CD4-positive, alpha-beta T cell treated with Interleukin-21 for 1 hour (primary cell): Measurements from ENCODE around the gene MGAT1.
"Not testable (repeated sequence)": the region's sequence is repeated elsewhere in the genome, so short reads cannot be mapped to it uniquely, and the experiment has no call there.

Experiments used
- DNase-seq: peaks from one replicate; pipeline ENCODE4 v3.0.0-alpha.2; 2020

Gene MGAT1

DNA sequence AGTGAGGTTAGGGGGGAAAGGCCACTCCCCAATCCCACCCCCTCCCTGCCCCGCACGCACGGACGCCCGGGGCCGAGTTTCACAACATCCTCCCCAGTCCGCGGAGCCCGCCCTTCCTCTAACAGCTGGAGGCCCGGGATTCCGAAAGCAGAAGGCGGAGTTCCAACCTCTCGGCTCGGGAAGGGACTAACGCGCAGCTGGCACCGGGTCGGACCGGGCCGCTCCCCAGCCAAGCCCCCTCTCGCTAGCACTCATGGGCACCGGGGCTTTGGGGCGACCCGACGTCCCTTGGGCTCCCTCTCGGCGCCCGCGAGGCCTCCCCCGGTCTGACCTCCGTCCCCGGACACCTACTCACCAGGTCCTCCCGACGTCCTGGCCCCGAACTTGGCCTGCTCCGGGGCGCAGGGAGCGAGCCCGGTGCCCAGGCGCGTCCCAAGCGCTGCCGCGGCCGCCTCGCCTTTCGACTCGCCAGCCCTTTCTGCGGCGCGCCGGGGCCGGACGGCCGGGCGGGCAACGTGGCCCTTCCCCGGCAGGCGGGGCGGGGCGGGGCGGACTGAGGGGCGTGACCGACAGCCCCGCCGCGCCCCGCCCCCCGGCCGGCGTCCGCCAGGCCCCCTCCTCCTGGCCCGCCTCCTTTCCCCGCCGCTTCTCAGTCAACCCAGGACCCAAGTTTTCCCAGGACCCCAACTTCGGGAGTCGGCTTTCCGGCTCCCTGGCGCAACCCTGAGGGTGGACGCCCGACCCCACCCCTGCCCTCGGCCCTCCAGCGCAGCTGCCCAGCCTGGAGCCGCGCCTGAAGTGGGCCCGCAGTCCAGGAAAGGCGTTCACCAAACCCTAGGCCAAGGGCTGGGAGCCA is at the start of gene MGAT1:
Gene MGAT1 (minus strand): TSS at position 482 of the 856 bp plus-strand sequence. CDS start 9,835 bp downstream, outside the sequence.
- peak; percentile 72 for DNase-seq

DNA sequence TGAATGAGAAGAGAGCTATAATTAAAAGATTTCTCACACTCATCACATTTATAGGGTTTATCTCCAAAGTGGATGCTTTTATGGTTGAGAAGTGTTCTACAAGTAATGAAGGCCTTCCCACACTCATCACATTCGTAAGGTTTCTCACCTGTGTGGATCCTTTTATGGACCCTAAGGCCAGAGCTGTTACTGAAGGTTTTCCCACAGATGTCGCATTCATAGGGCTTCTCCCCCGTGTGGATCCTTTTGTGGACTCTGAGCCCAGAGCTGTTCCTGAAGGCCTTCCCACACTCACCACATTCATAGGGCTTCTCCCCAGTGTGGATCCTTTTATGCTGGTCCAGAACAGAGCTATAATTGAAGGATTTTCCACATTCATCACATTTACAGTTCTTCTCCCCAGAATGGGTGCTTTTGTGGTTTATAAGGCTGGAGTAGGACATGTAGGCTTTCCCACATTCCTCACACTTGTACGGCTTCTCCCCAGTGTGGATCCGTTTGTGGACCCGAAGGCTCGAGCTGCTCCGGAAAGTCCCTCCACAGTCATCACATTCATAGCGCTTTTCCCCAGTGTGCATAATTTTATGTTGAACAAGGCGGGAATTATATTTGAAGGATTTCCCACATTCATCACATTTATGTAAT is 48.0 kb upstream of the MGAT1 start:
- DNase-seq = no peak

DNA sequence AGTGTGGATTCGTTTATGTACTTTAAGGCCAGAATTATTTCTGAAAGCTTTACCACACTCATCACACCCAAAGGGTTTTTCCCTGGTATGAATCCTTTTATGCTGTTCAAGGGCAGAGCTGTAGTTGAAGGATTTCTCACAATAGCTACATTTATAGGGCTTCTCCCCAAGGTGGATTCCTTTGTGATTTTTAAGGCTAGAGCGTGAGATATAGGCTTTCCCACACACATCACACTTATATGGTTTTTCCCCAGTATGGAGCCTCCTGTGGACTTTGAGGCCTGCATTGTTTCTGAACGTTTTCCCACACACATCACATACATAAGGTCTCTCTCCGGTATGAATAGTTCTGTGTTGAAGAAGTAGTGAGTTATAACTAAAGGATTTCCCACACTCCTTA is 47.2 kb upstream of the MGAT1 start:
- DNase-seq = no peak

DNA sequence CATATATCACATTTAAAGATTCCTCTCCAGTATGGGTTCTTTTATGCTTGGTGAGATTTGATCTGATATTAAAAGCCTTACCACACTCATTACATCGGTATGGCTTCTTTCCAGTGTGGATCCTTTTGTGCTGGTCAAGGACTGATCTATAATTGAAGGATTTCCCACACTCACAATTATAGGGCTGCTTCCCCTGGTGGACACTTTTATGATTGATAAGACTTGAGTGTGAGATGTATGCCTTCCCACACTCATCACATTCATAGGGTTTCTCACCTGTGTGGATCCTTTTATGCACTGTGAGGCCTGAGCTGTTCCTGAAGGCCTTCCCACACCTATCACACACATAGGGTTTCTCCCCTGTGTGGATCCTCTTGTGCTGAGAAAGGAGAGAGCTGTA is 46.3 kb upstream of the MGAT1 start:
- no peak for DNase-seq

DNA sequence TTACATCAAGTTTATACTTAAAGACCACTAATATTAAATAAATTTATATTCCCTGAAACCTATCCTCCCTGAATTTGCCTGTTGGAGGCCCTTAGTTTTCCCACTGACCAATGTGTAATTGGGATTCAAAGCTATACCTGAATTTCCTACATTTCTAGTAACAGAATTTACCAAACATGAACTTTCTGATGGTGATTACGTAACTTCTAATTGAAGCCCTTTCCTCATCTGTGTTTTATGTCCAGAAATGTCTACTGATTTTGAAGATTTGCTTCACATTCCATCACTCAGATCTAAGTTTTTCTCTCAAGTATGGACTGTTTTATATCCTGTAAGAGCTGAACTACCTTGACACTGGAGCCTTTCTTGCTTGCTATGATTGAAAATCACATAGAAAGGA is 45.7 kb upstream of the MGAT1 start:
- no peak for DNase-seq

DNA sequence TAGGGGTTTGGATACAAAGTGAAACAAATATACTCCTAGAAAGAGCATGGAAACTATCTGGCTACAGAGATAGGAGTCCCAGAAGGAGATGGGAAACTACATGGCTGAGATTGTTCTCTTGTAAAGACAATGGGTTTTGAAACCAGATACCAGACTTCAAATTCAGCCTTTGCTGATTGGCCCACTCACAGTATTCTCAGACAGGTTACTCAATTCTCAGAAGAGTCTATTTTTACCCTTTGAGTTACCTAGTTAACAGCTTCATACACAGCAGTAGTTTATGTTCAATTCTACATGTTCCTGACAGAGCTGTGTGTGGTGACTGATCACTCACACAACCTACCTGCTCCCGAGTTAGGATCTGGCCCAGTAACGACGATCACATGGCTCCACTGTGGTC is 44.4 kb upstream of the MGAT1 start:
- no peak for DNase-seq

DNA sequence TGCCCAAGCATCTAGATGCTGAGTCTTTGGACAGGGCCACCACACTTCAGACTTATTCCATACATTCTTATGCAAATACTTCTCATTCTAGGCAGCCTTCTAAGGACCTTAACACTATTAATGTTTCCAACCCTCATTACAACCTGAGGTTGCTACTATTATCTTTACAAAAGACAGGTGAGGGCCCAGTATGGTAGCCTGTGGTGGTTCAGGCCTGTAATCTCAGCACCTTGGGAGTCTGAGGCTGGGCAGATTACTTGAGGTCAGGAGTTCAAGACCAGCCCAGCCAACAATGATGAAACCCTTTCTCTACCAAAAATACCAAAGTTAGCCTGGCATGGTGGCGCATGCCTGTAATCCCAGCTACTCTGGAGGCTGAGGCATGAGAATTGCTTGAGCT is 42.3 kb upstream of the MGAT1 start:
- no peak for DNase-seq

DNA sequence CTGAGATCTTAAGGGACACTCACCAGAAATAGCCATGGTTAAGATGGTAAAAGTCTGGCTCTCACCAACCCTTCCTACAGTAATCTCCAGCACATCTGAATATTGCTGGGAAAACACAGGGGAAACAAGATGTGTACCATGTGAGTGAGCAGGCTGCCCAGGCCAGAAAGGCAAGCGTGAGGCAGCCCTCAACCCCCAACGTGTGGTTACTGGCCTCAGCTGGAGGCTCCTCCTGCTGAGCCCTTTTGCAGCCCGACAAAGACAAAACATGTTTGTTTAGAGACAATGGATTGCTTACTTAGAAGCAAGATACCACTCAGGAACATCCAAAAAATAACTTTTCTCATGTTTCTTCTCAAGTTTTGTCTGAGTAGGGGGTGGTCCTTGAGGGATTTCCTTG is 41.8 kb upstream of the MGAT1 start:
- no peak for DNase-seq

DNA sequence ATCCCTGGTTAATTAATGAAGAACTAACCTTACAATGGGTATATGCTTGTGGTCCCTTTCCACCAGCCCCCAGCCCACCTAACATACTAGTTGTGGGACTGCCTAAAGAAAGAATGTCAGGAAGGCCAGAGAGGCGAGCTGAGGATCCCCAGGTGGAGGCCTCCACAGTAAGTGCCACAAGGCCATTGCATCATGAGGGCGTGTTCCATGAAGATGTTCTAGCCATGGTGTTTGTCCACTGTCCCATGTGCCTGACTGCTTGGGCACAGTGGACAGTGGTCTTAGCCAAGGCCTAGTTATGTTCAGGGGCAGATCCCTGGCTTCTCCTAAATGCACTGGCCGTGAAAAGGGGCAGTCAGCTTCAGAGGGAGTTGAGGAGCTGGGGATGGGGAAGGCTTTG is 37.3 kb upstream of the MGAT1 start:
- DNase-seq = no peak

DNA sequence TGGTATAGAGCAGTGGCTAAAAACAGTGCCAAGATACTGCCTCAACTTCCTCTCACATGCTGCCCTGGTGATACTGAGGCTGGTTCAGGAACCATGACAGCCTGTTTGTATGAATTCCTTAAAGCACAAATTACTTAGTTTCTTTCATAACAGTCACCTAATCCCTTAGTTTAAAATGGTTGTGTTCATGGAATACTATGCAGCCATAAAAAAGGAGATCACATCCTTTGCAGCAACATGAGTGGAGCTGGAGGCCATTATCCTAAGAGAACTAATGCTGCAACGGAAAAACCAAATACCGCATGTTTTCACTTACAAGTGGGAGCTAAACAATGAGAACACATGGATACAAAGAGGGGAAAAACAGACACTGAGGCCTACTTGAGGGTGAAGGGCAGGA is 36.6 kb upstream of the MGAT1 start:
- no peak for DNase-seq

DNA sequence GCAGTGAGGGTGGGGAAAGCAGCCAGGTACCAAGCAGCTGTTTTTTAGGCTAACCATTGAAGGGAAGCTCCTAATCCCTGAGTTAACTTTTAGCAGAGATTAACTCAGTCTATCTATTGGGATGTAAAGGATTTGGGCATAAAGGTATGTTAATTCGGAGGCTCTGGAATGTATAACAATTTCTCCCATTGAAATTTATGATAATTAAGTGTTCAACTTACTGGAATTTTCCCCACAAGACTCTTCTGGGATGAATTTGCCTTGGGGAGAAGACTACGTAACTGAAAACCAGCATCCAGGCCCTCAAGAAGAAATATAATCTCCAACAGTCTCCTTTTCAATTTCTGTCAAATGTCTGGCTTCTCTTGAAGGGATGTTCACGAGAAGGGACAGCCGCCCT is 34.9 kb upstream of the MGAT1 start:
- no peak for DNase-seq

DNA sequence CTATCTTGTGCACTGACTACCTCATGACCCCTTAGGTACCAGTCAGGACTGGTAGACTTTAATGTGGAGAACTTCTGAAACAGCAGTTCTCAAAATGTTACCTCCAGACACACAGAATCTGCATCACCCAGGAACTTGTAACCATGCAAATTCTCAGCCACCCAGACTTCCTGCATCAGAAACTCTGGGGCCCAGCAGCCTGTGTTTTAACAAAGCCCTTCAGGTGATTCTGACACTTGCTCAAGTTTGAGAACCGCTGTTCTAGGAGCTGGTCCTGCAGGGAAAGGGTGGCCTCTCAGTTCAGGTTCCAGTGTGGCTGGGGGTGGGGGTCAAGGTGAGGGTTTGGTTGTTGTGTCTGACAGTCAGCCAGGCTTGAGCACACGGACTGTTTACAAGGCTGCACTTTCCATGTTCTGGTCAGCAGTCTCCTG is 30.0 kb upstream of the MGAT1 start:
- DNase-seq = peak; percentile 44

DNA sequence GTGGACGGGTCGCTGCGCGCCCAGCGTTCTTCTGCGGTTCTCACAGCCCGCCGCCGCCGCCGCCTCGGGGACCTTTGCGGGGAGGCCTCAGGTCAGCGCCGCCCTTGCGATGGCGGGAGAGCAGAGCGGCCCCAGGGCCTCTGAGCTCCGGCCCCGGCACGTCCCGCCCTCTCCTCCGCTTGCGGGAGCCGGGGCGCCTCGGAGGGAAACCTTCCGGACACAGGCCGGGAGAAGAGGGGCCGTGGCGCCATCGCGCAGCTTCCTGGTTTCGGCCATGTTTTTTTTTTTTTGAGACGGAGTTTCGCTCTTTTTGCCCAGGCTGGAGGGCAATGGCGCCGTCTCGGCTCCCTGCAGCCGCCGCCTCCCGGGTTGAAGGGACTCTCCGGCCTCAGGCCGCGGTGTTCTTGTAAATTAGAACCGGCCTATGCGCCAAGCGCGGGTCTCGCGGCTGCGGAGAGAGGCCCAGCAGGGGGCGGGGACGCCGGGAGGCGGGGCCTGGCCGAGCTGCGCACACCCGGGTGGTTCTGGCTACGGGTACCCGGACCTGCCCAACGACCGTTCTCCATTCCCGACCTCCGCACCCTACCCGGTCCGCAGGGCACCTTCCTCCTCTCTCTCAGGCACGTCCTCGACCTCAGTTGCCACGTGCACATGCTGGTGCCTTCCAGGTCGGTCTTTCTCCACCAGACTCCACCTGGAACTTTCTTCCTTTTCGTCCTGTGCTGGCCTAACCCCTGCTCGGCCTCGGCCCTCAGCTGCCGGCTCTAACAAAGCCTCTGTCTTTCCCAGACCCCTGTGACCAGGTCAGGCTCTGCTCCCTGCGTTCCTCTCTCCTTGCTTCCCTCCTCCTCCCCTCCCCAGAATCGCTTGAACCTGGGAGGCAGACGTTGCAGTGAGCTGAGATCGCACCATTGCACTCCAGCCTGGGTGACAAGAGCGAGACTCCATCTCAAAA is 28.8 kb upstream of the MGAT1 start:
- DNase-seq = peak; percentile 79

DNA sequence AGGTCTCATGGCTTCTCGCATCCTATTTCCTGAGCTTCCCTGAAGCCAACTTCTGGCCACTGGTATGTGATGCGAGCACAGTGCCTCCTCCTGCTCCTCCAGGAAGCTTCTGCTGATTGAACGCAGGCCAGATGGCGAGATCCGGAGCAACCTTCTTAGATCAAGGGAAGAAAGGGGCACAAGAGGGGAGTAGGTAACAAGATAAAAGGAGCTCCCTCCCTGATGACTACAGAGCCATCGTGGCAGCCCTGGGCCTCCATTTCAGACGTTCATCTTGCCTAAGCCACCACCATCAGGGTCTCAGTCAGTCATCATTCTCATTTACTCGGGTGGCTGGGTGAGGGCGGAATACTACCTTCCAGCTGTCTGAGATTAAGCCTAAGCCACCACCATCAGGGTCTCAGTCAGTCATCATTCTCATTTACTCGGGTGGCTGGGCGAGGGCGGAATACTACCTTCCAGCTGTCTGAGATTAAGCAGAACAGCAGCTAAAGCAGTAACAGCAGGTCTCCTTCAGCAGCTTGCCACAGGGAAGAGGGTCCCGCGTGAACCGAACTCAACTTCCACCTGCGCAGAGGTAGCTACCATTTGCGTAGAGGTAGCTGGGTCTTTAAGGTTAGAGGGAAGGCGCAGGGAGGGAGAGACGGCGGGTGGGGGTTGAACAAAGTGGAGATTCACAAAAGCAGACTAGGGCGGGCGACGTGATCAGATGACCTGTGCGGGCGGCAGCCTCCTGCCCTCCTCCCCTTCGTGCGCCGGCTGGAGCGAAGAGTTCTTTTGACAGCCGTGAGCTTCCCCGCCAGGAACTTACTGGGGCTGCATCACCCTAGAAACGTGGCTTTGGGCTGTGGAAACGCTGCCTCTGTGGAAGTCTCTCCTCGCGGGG is 27.9 kb upstream of the MGAT1 start:
- peak; percentile 79 for DNase-seq

DNA sequence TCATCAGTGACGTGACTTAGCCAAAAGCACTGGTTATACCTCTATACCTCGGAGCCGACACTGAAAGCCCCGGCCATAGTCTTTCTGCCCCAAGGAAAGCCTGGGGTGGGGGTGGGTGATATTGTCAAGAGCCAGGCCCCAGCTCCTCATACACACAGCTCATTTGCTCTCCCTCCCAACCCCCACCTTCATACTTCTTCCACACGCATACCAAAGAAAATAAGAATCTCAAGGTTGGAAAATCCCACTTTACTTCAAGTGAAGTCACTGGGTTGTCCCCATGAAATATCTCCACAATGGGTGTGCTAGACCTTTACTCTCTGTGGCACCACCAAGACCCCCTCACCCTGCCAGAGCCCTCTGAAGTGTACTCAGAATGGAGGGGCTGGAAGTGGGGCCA is 27.1 kb upstream of the MGAT1 start:
- DNase-seq = no peak

DNA sequence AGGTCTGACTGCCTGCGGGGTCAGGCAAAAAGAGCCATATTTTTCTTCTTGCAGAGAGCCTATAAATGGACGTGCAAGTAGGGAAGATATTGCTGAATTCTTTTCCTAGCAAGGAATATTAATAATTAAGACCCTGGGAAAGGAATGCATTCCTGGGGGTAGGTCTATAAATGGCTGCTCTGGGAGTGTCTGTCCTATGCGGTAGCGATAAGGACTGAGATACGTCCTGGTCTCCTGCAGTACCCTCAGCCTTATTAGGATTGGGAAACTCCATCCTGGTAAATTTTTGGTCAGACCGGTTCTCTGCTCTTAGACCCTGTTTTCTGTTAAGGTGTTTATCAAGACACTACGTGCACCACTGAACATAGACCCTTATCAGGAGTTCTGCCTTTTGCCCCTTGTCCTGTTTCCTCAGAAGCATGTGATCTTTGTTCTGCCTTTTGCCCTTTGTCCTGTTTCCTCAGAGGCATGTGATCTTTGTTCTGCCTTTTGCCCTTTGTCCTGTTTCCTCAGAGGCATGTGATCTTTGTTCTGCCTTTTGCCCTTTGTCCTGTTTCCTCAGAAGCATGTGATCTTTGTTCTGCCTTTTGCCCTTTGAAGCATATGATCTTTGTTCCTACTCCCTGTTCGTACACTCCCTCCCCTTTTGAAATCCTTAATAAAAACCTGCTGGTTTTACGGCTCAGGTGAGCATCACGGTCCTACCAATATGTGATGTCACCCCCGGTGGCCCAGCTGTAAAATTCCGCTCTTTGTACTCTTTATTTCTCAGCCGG is 26.3 kb upstream of the MGAT1 start:
- DNase-seq = not testable (repeated sequence)

DNA sequence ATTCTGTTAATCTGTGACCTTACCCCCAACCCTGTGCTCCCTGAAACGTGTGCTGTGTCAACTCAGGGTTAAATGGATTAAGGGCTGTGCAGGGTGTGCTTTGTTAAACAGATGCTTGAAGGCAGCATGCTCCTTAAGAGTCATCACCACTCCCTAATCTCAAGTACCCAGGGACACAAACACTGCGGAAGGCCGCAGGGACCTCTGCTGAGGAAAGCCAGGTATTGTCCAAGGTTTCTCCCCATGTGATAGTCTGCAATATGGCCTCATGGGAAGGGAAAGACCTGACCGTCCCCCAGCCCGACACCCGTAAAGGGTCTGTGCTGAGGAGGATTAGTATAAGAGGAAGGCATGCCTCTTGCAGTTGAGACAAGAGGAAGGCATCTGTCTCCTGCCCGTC is 24.8 kb upstream of the MGAT1 start:
- DNase-seq = not testable (repeated sequence)

DNA sequence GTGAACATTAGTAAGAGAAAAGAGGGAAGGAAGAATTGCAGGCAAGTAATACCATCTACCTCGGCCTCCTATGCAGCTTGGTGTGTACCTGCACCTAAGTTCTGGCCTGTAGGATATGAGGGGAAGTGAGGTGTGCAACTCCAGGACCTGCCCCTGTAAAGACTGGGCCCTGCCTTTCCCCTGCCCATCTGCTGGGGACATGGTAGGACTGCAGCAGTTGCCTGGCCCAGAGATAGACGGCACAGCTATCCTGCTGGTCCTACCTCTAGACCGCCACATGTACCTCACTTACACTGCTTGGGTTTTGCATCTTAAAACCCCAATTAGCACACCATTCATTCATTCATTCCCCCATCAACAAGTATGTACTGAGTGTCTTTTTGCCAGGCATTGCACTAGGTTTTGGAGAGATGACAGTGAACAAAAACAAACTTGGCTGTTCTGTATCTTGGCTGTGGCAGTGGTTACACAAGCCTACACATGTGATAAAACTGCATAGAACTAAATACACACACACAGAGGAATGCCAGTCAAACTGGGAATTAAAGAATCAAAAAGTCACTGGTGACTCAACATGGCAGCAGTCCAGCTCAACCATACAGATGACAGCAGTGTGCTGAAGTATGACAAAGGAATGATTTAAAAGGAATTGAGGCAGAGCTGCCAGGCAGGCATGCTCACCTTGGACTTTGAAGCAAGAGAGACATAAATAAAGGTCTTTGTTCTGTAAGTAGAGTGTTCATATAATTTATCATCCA is 23.3 kb upstream of the MGAT1 start:
- DNase-seq = no peak

DNA sequence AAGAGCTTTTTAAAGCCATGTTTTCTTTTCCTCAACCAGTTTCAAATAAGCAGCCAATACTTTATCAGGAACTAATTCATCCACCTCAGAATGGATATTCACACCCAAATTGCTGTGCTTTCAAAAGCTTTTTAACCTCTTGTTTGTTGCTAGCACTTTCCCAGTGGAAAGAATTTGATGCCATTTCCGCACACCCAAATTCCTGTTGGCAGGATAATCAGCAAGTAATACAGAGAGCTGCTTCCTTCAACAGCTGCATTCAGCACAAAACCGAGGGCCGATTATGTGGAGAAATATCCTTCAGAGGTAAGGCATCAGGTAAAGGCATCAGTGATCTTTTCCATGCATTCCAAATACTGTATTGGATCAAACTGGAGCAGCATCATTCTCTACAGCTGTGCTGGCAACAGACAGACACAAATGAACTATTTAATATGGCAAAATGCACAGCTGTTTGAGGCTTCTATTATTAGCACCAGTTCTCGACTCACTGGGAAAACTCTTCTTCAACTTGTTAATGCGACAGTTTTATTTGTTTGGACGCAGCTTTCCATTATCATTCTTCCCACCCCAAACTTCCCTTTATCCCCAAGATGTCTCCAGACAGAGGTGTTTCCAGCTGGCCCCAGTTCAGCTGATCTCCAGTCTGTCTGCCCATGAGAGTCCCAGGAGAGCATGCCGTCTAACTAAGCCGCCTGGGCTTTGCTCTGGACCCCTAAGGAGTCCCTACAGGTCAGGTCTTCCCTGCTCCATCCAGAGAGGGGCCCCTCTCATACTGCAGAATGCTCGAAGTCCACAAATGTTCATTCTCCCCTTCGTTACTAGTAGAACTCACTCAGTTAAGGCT is 22.2 kb upstream of the MGAT1 start:
- no peak for DNase-seq
